Sciatic nerve (tissue), 2 donors: Measurements from ENCODE around the gene COL16A1. TPM values are rescaled to one million over a fixed set of nuclear protein-coding genes. Genes with fewer than 3 reads are reported as not detected.

Experiments
- ATAC-seq: fragments of 200-7000 bp; cut with Tn5 transposase; one replicate; pipeline ENCODE4 v1.9.1; 2020; ENCODE audit warnings: mild to moderate bottlenecking, moderate library complexity
- DNase-seq: peaks from one replicate; pipeline ENCODE4 v3.0.0-alpha.2; 2020; ENCODE audit warnings: low spot score
- intact Hi-C: fragments of 100-400 bp; cut with DNase I; formaldehyde crosslinking; loops from one replicate; pipeline ENCODE4 v1.14.2; 2022
- total RNA-seq: library from RNA; stranded (reverse); fragmentation: NEBNext Ultra II Directional; extraction: Animal tissue kit (Norgen Biotek cat#: 25700); gene quantifications from one replicate; pipeline ENCODE4 v1.2.1, GENCODE V29; 2021
- donor health status: DM: no; HTN: no; CAD: no.
- donor health status: DM: no; HTN: no; CAD: no.

Gene COL16A1
- total RNA-seq, 1 donor from 2014 or later = 179 TPM

- no peak for ATAC-seq
- intact Hi-C loops = no loop called here
These were observed 9.5 kb downstream of the COL16A1 start for GRCh38 chr1:31694069-31694963.

GRCh38 chr1:31693231-31693630, 10.6 kb downstream of the COL16A1 start:
- no peak for ATAC-seq
- intact Hi-C loops = no loop called here
- DNase-seq = no peak

More at GRCh38 chr1:31694069-31694963, 9.5 kb downstream of the COL16A1 start:
- DNase-seq = no peak

GRCh38 chr1:31691951-31692350, 11.9 kb downstream of the COL16A1 start:
- DNase-seq (no peak), ATAC-seq (no peak)
- intact Hi-C loops = no loop called here

GRCh38 chr1:31691446-31691845, 12.4 kb downstream of the COL16A1 start:
- DNase-seq (no peak), ATAC-seq (no peak)
- intact Hi-C loops = no loop called here

GRCh38 chr1:31690921-31691320, 12.9 kb downstream of the COL16A1 start:
- intact Hi-C loops = no loop called here
- no peak for DNase-seq
- ATAC-seq = no peak

- no peak for ATAC-seq
- no peak for DNase-seq
- intact Hi-C loops = no loop called here
These were observed 14.0 kb downstream of the COL16A1 start for GRCh38 chr1:31689854-31690253.

GRCh38 chr1:31689379-31689778, 14.4 kb downstream of the COL16A1 start:
- intact Hi-C loops = no loop called here
- DNase-seq (no peak), ATAC-seq (no peak)

- intact Hi-C loops = no loop called here
- ATAC-seq = no peak
- no peak for DNase-seq
These were observed 15.4 kb downstream of the COL16A1 start for GRCh38 chr1:31688233-31688918.

- intact Hi-C loops = no loop called here
- DNase-seq (no peak), ATAC-seq (no peak)
These were observed 16.2 kb downstream of the COL16A1 start for GRCh38 chr1:31687601-31688000.

- intact Hi-C loops = no loop called here
- ATAC-seq (no peak), DNase-seq (no peak)
These were observed 18.0 kb downstream of the COL16A1 start for GRCh38 chr1:31685795-31686194.

GRCh38 chr1:31683997-31684396, 19.8 kb downstream of the COL16A1 start:
- DNase-seq (no peak), ATAC-seq (no peak)
- intact Hi-C loops = no loop called here

GRCh38 chr1:31681415-31681814, 22.4 kb downstream of the COL16A1 start:
- ATAC-seq (no peak), DNase-seq (no peak)
- intact Hi-C loops = no loop called here

GRCh38 chr1:31679676-31680230, 24.1 kb downstream of the COL16A1 start:
- ATAC-seq (no peak), DNase-seq (no peak)
- intact Hi-C loops = no loop called here

- ATAC-seq (no peak), DNase-seq (no peak)
- intact Hi-C loops = no loop called here
These were observed 24.7 kb downstream of the COL16A1 start for GRCh38 chr1:31679091-31679490.

- ATAC-seq (no peak), DNase-seq (no peak)
- intact Hi-C loops = no loop called here
These were observed 25.1 kb downstream of the COL16A1 start for GRCh38 chr1:31678681-31679080.

- no peak for DNase-seq
- ATAC-seq = no peak
- intact Hi-C loops = no loop called here
These were observed 25.9 kb downstream of the COL16A1 start for GRCh38 chr1:31677949-31678348.

- no peak for ATAC-seq
- intact Hi-C loops = no loop called here
- no peak for DNase-seq
These were observed 26.4 kb downstream of the COL16A1 start for GRCh38 chr1:31677401-31677800.

GRCh38 chr1:31675756-31676155, 28.1 kb downstream of the COL16A1 start:
- DNase-seq (no peak), ATAC-seq (no peak)
- intact Hi-C loops = no loop called here

GRCh38 chr1:31675161-31675560, 28.7 kb downstream of the COL16A1 start:
- intact Hi-C loops = no loop called here
- no peak for ATAC-seq
- DNase-seq = no peak

- DNase-seq = no peak
- intact Hi-C loops = no loop called here
- ATAC-seq = no peak
These were observed 29.2 kb downstream of the COL16A1 start for GRCh38 chr1:31674626-31675025.
